Hematopoietic multipotent progenitor cell (in vitro differentiated cells): ENCODE measurements around the gene MAGEB17. TPM values are rescaled to one million over a fixed set of nuclear protein-coding genes. Genes with fewer than 3 reads are reported as not detected.
"Not testable (repeated sequence)": the region's sequence is repeated elsewhere in the genome, so short reads cannot be mapped to it uniquely, and the experiment has no call there.

ENCODE experiments used
- DNase-seq, 3 donors: peaks; one replicate each; pipeline ENCODE4 v3.0.0-alpha.2; 2011 to 2015; ENCODE audit warnings: low read depth in 2 of 3, low spot score in 2 of 3
- total RNA-seq: library from RNA; depleted of rRNA; stranded (reverse); fragments of >200 nt; gene quantifications from one replicate; pipeline ENCODE4 v1.2.3, GENCODE V29; 2012

MAGEB17 gene
- not detected for total RNA-seq

GRCh38 chrX:16167181-16167580 lies at the start of gene MAGEB17:
Gene MAGEB17 (plus strand): TSS chrX:16167481. CDS start chrX:16170383, 2,902 bp downstream.
- DNase-seq, result no peak

GRCh38 chrX:16119353-16120220 lies 47.7 kb upstream of the MAGEB17 start:
- peak in 1 of 3 donors; percentile 64 for DNase-seq

DNA sequence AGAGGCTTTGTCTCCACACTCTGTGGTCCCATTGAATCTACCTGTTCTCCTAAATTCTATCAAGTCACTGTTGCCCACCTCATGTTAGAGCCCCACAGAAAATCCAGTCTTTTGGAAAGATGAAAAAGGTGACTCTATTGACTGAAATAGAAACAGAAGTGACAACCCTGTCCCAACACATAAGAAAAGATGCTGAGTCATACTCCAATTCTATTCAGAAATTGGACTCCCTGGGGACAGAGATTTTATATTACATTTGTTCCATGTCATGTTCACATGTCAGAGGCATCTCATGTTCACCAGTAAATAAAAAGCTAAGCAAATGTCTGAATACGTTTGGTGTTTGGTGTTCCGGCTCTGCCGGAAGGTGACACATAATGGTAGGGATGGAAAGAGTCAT lies 46.9 kb upstream of the MAGEB17 start:
- no peak for DNase-seq

DNA sequence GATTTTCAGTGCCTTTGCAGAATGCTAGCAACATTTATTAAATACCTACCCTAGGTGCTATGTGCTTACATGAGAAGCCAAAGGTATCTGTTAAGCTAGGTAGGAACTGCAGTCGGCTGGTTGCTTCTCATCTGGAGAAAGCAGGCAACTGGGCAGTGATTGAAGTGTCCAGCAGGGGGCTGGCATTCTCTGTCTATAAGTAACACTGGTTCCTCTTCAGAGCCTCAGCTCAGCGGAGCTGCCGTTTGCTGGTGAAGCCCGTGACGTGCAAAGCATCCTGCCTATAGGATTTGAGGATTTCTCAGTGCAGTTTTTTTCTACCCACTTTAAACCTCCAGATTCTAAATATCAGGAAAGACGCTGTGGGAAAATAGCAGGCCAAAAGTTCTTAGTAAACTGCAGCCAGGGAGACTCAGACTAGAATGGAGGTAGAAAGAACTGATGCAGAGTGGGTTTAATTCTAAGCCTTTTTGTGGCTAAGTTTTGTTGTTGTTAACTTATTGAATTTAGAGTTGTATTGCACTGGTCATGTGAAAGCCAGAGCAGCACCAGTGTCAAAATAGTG lies 44.0 kb upstream of the MAGEB17 start, which contains the start of gene GRPR:
TSS of gene GRPR (plus strand) at position 344 of the 565 bp plus-strand sequence. CDS start 389 bp downstream, outside the sequence.
- DNase-seq, result peak; percentile 17 to 81 (median 56)

DNA sequence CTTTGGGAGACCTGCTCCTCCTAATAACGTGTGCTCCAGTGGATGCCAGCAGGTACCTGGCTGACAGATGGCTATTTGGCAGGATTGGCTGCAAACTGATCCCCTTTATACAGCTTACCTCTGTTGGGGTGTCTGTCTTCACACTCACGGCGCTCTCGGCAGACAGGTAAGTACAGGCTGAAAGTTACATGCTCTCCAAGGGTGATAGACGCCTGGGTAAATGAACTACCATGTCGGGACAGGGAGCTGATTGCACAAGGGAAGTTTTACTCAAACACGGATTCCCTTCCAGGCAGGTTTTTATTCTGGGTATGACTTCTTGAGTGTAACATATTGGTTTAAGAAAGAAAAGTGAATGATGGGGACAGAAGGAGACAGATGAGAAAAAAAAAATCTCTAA lies 43.1 kb upstream of the MAGEB17 start:
- no peak for DNase-seq

DNA sequence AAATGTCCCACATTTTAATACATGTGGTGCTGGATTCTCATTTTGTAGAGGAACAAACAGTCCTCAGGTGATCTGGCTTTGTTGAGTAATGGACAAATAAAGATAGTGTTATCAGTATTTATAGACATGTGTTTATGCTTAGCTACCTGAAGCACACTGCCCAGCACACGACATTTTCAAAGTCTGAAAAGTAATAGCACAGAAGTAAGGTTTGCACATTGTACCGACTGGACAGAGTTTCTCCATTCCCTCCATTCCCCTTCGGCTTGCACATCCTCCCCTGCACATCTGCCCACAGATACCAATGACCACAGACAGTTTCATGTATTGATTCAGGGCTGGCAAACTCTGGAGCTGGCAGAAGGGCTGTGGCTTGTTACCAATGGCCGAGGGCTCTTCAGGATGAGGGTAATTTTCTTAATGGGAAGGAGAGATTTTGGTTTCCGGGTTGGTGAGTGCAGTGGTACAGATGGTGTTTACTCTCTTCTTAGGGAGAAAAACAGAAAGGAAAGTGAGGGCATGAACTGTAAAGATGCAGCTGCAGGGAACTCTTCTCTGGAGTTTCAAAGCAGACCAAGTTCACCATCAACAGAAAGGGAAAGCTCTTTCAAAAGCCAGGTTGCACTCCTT lies 41.6 kb upstream of the MAGEB17 start:
- DNase-seq, result no peak

- no peak for DNase-seq
Observed at GRCh38 chrX:16130707-16131106, 36.6 kb upstream of the MAGEB17 start.

DNA sequence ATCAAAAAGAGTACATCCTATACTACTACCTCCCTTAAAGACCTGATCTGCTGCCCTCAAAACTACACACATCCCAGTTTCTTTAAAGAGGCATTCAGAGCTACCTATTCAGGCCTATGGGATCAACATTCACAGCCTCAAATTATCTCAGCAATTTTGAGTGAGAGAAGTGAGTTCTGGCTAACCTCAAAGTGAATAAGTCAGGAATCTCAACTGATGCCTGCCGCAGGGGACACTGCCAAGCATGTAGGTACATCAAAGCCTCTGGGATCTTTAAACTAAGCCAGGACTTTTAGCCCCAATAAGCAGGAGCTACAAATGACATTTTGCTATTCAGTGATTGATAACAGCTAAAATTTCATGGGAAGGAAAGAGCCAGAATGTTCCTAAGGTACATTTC lies 32.3 kb upstream of the MAGEB17 start:
- DNase-seq, result no peak

- no peak for DNase-seq
Observed at GRCh38 chrX:16136080-16136479, 31.2 kb upstream of the MAGEB17 start.

DNA sequence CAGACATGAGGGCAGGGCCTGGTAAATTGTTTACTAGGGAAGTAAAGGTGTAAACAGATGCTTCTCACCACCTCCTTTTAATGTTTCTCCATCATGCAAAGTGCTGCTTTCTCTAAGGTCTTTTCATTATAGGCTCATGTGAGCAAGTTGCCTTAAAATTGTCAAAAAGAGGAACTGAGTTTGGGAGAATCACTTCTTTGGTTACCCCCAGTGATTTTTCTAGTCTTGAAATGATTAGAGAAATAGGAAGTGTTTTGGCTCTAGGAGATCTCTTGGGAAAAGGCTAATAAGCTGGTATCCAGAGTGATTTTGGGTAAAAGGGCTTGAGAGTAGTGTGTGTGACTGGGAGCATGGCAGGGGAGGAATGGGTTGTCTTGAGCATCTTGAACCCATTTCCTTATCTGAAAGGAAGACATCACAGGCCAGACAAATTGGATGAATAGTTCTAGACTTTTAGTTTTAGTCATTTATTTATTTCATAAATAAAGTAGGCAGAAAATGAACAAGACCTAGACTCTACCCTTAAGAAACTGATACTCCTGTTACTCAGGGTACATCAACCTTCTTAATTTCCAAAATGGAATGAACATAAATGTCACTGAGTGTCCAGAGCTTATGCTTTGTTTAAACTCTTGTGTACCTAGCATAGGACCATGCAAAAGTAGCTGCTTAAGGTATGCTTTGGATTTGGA lies 29.7 kb upstream of the MAGEB17 start:
- DNase-seq, result peak in 1 of 3 donors; percentile 24

- DNase-seq, result peak in 1 of 3 donors; percentile 6
Observed at GRCh38 chrX:16138108-16138427, 29.2 kb upstream of the MAGEB17 start.

GRCh38 chrX:16140448-16140847 lies 26.8 kb upstream of the MAGEB17 start:
- no peak for DNase-seq

DNA sequence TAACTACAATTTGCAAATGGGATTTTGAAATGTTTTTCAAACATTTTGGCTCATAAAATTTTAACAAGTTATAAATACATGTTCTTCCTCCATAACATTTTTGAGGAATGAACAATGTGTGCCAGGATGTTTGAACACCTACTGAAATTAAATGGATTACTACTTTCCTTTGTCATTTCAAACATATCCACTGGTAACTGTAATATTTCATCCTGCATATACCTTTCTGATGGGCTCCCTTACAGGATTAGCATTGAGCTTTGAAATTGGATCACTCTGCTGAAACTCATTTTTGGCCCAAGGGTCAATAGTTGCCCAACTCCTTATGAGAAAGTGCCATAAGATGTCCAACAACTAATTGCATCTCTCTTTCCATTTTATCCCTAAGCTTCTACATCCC lies 26.3 kb upstream of the MAGEB17 start:
- no peak for DNase-seq

- DNase-seq, result no peak
Observed at GRCh38 chrX:16141422-16142245, 25.6 kb upstream of the MAGEB17 start.

DNA sequence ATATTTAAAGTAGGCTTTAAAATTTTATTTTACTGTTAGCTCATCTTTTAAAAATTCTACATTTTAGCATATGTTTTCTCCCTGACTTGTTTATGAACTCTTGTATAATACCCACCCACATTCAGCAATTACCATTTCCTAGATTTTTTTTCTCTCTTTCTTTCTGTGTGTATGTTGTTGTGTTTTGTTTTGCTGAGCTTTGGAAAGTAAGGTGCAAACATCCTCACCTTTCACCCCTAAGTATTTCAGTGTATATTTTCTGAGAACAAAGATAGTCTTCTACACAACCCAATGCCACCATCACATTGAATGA lies 25.1 kb upstream of the MAGEB17 start:
- DNase-seq, result no peak

GRCh38 chrX:16143968-16144367 lies 23.3 kb upstream of the MAGEB17 start:
- DNase-seq, result no peak

GRCh38 chrX:16144420-16144819 lies 22.9 kb upstream of the MAGEB17 start:
- DNase-seq, result no peak

GRCh38 chrX:16145093-16145492 lies 22.2 kb upstream of the MAGEB17 start:
- DNase-seq, result not testable (repeated sequence)

DNA sequence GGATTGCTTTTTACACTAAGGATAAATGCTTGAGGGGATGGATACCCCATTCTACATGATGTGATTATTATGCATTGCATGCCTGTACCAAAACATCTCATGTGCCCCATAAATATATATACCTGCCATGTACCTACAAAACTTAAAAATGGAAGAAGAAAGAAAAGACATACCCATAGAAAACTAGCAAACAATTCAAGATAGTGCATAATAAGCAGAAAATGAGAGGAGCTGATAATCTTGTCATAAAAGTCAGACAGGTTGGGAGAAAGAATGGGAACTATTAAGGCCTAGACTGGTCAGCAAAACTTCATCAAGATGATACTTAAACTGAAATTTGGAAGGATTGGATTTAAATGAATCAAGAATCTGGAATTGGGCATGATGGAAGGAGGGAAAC lies 21.6 kb upstream of the MAGEB17 start:
- DNase-seq, result no peak

- no peak for DNase-seq
Observed at GRCh38 chrX:16148896-16149295, 18.4 kb upstream of the MAGEB17 start.
